Astrocyte of the spinal cord (primary cell): Measurements from ENCODE around the gene SCCPDH.
A peak's percentile ranks its signal among the peaks of the same experiment; 100 is the strongest.

Source experiments
- DNase-seq: peaks from one replicate; pipeline ENCODE4 v3.0.0; 2011; ENCODE audit warnings: low read depth, low spot score
- H3K4me3 ChIP-seq: 2 replicates; pipeline ENCODE4 v1.5.1; 2011; ENCODE audit warnings: low read depth, mild to moderate bottlenecking, low read length, moderate library complexity
- CTCF ChIP-seq: IDR thresholded peaks from 2 replicates; pipeline ENCODE4 v1.5.1; 2012; ENCODE audit warnings: low read depth, mild to moderate bottlenecking, low read length, inconsistent platforms
- in situ Hi-C: cut with HindIII; loops from 2 replicates; pipeline ENCODE4 v1.10.0; 2017; ENCODE audit warnings: low sequenced_read_pairs

Gene SCCPDH

GRCh38 chr1:246782120-246782900, 58.1 kb downstream of the SCCPDH start:
- no peak overlapping the region for H3K4me3 ChIP-seq
- in situ Hi-C loops = no loop called here
- DNase-seq = peak; percentile 81
- TF ChIP-seq CTCF = no peak

GRCh38 chr1:246784621-246785493, 60.6 kb downstream of the SCCPDH start:
- TF ChIP-seq CTCF = no peak
- in situ Hi-C loops = no loop called here
- peak; percentile 76 for DNase-seq
- no peak overlapping the region for H3K4me3 ChIP-seq

- in situ Hi-C loops = no loop called here
- DNase-seq = no peak
- no peak for TF ChIP-seq CTCF
- H3K4me3 ChIP-seq = no peak overlapping the region
These were observed 61.4 kb downstream of the SCCPDH start for GRCh38 chr1:246785494-246786111.

- H3K4me3 ChIP-seq = no peak overlapping the region
- DNase-seq = no peak
- no peak for TF ChIP-seq CTCF
- in situ Hi-C loops = no loop called here
These were observed 62.5 kb downstream of the SCCPDH start for GRCh38 chr1:246786606-246787238.

- no peak overlapping the region for H3K4me3 ChIP-seq
- TF ChIP-seq CTCF = no peak
- no peak for DNase-seq
- in situ Hi-C loops = no loop called here
These were observed 63.7 kb downstream of the SCCPDH start for GRCh38 chr1:246787781-246788513.

GRCh38 chr1:246788895-246789338, 64.7 kb downstream of the SCCPDH start:
- DNase-seq = no peak
- in situ Hi-C loops = no loop called here
- TF ChIP-seq CTCF = no peak
- H3K4me3 ChIP-seq = peak overlapping the region; percentile 4
